HG03565 (cell line): Measurements from ENCODE around the gene F2R.
"Not testable (repeated sequence)": the region's sequence is repeated elsewhere in the genome, so short reads cannot be mapped to it uniquely, and the experiment has no call there.

Source experiments
- ATAC-seq: cut with Tn5 transposase; IDR thresholded peaks from one replicate; pipeline ENCODE4 v1.9.1; 2021; ENCODE audit warnings: mild to moderate bottlenecking, moderate library complexity; ENCODE audit not compliant: unreplicated experiment

F2R gene

GRCh38 chr5:76747706-76748105 is 31.8 kb downstream of the F2R start:
- no peak for ATAC-seq

- no peak for ATAC-seq
These were observed 35.4 kb downstream of the F2R start for GRCh38 chr5:76751291-76751690.

GRCh38 chr5:76754668-76755078 is 38.7 kb downstream of the F2R start:
- ATAC-seq: no peak

- ATAC-seq: no peak
These were observed 40.1 kb downstream of the F2R start for GRCh38 chr5:76755779-76756637.

- ATAC-seq: no peak
These were observed 41.1 kb downstream of the F2R start for GRCh38 chr5:76757049-76757448.

GRCh38 chr5:76761118-76761517 is 45.2 kb downstream of the F2R start:
- not testable (repeated sequence) for ATAC-seq

- ATAC-seq: no peak
These were observed 46.6 kb downstream of the F2R start for GRCh38 chr5:76762484-76762883.

GRCh38 chr5:76763136-76763535 is 47.2 kb downstream of the F2R start:
- ATAC-seq: no peak

- no peak for ATAC-seq
These were observed 48.4 kb downstream of the F2R start for GRCh38 chr5:76764374-76764773.

GRCh38 chr5:76765249-76765648 is 49.3 kb downstream of the F2R start:
- ATAC-seq: no peak

- no peak for ATAC-seq
These were observed 50.8 kb downstream of the F2R start for GRCh38 chr5:76766746-76767145.

GRCh38 chr5:76771041-76771440 is 55.1 kb downstream of the F2R start:
- not testable (repeated sequence) for ATAC-seq

- no peak for ATAC-seq
These were observed 55.9 kb downstream of the F2R start for GRCh38 chr5:76771705-76772405.

- ATAC-seq: no peak
These were observed 60.0 kb downstream of the F2R start for GRCh38 chr5:76775921-76776320.

- no peak for ATAC-seq
These were observed 60.5 kb downstream of the F2R start for GRCh38 chr5:76776391-76776790.

GRCh38 chr5:76780616-76781015 is 64.7 kb downstream of the F2R start:
- not testable (repeated sequence) for ATAC-seq

- ATAC-seq: no peak
These were observed 65.8 kb downstream of the F2R start for GRCh38 chr5:76781775-76782174.

- ATAC-seq: no peak
These were observed 66.5 kb downstream of the F2R start for GRCh38 chr5:76782444-76782843.
